ENCODE data around the gene MAGI3.

The MAGI3 gene

GRCh38 chr1:113630340-113631327 lies 240.3 kb downstream of the MAGI3 start:
- Histone ChIP-seq H3K4me2 (ENCODE audit: low read depth, low read length, poor library complexity, severe bottlenecking) (no peak overlapping the region), H2AFZ (ENCODE audit: low read length) (no peak overlapping the region), H4K20me1 (ENCODE audit: insufficient read depth, low read length, poor library complexity, severe bottlenecking) (no peaks in the 10 kb centered on the region), H3K36me3 (ENCODE audit: insufficient read depth, low read length) (no peaks in the 10 kb centered on the region; the same call in 1 of the 2 replicates), H3K9me2 (replicated peaks; ENCODE audit: low read depth, low read length) (no peaks in the 10 kb centered on the region), H3K4me1 (ENCODE audit: insufficient read depth, low read length, poor library complexity, severe bottlenecking) (no peaks in the 10 kb centered on the region), H3K4me3 (ENCODE audit: low read length, poor library complexity, severe bottlenecking) (no peak overlapping the region), H3K79me2 (ENCODE audit: insufficient read depth, low read length) (no peaks in the 10 kb centered on the region), H3F3A (ENCODE audit: low read depth) (no peaks in the 10 kb centered on the region), H3K9ac (ENCODE audit: low read depth, low read length, poor library complexity, severe bottlenecking) (no peak overlapping the region), H3K27me3 (ENCODE audit: insufficient read depth, low read length, poor library complexity, severe bottlenecking) (no peaks in the 10 kb centered on the region), H3K9me3 (ENCODE audit: insufficient read depth, low read depth, low read length) (no peaks in the 10 kb centered on the region; the same call in 1 of the 2 replicates)
- TF ChIP-seq EZH2phosphoT487 (IDR thresholded peaks at IDR 0.05; ENCODE audit: borderline replicate concordance) (no peak), CTCF (conservative IDR thresholded peaks at IDR 0.05; ENCODE audit: low read length) (no peak)

- Histone ChIP-seq H3K27me3 (ENCODE audit: insufficient read depth, low read length, poor library complexity, severe bottlenecking) (no peaks in the 10 kb centered on the region), H3K79me2 (ENCODE audit: insufficient read depth, low read length) (no peaks in the 10 kb centered on the region), H2AFZ (ENCODE audit: low read length) (no peak overlapping the region), H3K4me2 (ENCODE audit: low read depth, low read length, poor library complexity, severe bottlenecking) (no peak overlapping the region), H3K9me2 (replicated peaks; ENCODE audit: low read depth, low read length) (no peaks in the 10 kb centered on the region), H3K9ac (ENCODE audit: low read depth, low read length, poor library complexity, severe bottlenecking) (no peak overlapping the region), H3K36me3 (ENCODE audit: insufficient read depth, low read length) (peaks cover 12% of the 10 kb centered on the region; the same call in 1 of the 2 replicates), H3K4me3 (ENCODE audit: low read length, poor library complexity, severe bottlenecking) (no peak overlapping the region), H4K20me1 (ENCODE audit: insufficient read depth, low read length, poor library complexity, severe bottlenecking) (no peaks in the 10 kb centered on the region), H3F3A (ENCODE audit: low read depth) (no peaks in the 10 kb centered on the region), H3K4me1 (ENCODE audit: insufficient read depth, low read length, poor library complexity, severe bottlenecking) (peaks cover 6% of the 10 kb centered on the region), H3K9me3 (ENCODE audit: insufficient read depth, low read depth, low read length) (no peaks in the 10 kb centered on the region)
- no peak for TF ChIP-seq CTCF (conservative IDR thresholded peaks at IDR 0.05; ENCODE audit: low read length)
Observed at GRCh38 chr1:113641396-113641795, 251.1 kb downstream of the MAGI3 start.

- Histone ChIP-seq H3K9me2 (replicated peaks; ENCODE audit: low read depth, low read length) (no peaks in the 10 kb centered on the region), H4K20me1 (ENCODE audit: insufficient read depth, low read length, poor library complexity, severe bottlenecking) (no peaks in the 10 kb centered on the region), H3K27me3 (ENCODE audit: insufficient read depth, low read length, poor library complexity, severe bottlenecking) (no peaks in the 10 kb centered on the region), H3F3A (ENCODE audit: low read depth) (no peaks in the 10 kb centered on the region), H3K4me3 (ENCODE audit: low read length, poor library complexity, severe bottlenecking) (no peak overlapping the region), H3K9ac (ENCODE audit: low read depth, low read length, poor library complexity, severe bottlenecking) (no peak overlapping the region), H3K4me2 (ENCODE audit: low read depth, low read length, poor library complexity, severe bottlenecking) (no peak overlapping the region), H2AFZ (ENCODE audit: low read length) (no peak overlapping the region), H3K4me1 (ENCODE audit: insufficient read depth, low read length, poor library complexity, severe bottlenecking) (no peaks in the 10 kb centered on the region), H3K79me2 (ENCODE audit: insufficient read depth, low read length) (no peaks in the 10 kb centered on the region), H3K9me3 (ENCODE audit: insufficient read depth, low read depth, low read length) (no peaks in the 10 kb centered on the region), H3K36me3 (ENCODE audit: insufficient read depth, low read length) (peaks cover 9% of the 10 kb centered on the region; the same call in 1 of the 2 replicates)
- TF ChIP-seq CTCF (conservative IDR thresholded peaks at IDR 0.05; ENCODE audit: low read length) (no peak), EZH2phosphoT487 (IDR thresholded peaks at IDR 0.05; ENCODE audit: borderline replicate concordance) (no peak)
Observed at GRCh38 chr1:113647164-113647563, 256.8 kb downstream of the MAGI3 start.

Measured in Loucy (cell line).